H1 (cell line): Measurements from ENCODE around the gene STX8. TPM values are rescaled to one million over a fixed set of nuclear protein-coding genes. Genes with fewer than 3 reads are reported as not detected.

Experiments
- CTCF ChIA-PET: fragments of 300-600 bp; sonication (Branson Sonifier 250); formaldehyde crosslinking; loops from one replicate; lab custom pipeline; 2021; ENCODE audit not compliant: partially characterized antibody; lab: Charles Lee
- POLR2A ChIA-PET: fragments of 300-600 bp; sonication (Branson Sonifier 250); formaldehyde crosslinking; loops from one replicate; lab custom pipeline; 2021; ENCODE audit warnings: inconsistent platforms; ENCODE audit not compliant: partially characterized antibody; lab: Charles Lee
- DNase-seq, 2 experiments: peaks; one replicate each; pipeline versions ENCODE4 v3.0.0 to v3.0.0-alpha.2; 2010 to 2022; ENCODE audit warnings: low spot score in 2 of 2, low read depth in 1 of 2, mixed read lengths in 1 of 2
- FAIRE-seq: peaks from 2 replicates; lab custom pipeline; 2011; peaks lifted over from hg19 to GRCh38; lab: Jason Lieb, UNC
- H2AFZ ChIP-seq: 2 replicates; pipeline ENCODE4 v1.8.1; 2012; ENCODE audit warnings: low read length, inconsistent platforms
- H2AK5ac ChIP-seq: 2 replicates; pipeline ENCODE4 v1.6.1; 2013; ENCODE audit warnings: low read depth, low read length
- H2BK120ac ChIP-seq: replicated peaks from 2 replicates; pipeline ENCODE3; 2013; ENCODE audit warnings: low read depth, low read length, inconsistent platforms
- H2BK12ac ChIP-seq: 2 replicates; pipeline ENCODE4 v1.6.1; 2013; ENCODE audit warnings: low read depth, low read length
- H2BK15ac ChIP-seq: 2 replicates; pipeline ENCODE4 v1.6.1; 2013; ENCODE audit warnings: low read length
- H2BK20ac ChIP-seq: 2 replicates; pipeline ENCODE4 v1.6.1; 2013; ENCODE audit warnings: low read length
- H2BK5ac ChIP-seq: 2 replicates; pipeline ENCODE4 v1.6.1; 2013; ENCODE audit warnings: low read depth, low read length
- H3K14ac ChIP-seq: 2 replicates; pipeline ENCODE4 v1.6.1; 2013; ENCODE audit warnings: inconsistent platforms; ENCODE audit not compliant: insufficient read length
- H3K18ac ChIP-seq: 2 replicates; pipeline ENCODE4 v1.6.1; 2013; ENCODE audit warnings: low read length; ENCODE audit errors: extremely low read depth
- H3K23ac ChIP-seq: 2 replicates; pipeline ENCODE4 v1.6.1; 2013; ENCODE audit warnings: inconsistent platforms; ENCODE audit not compliant: insufficient read length
- H3K23me2 ChIP-seq: 2 replicates; pipeline ENCODE4 v1.6.1; 2013; ENCODE audit warnings: low read depth, low read length
- H3K27ac ChIP-seq: 2 replicates; pipeline ENCODE4 v1.6.1; 2011; ENCODE audit warnings: low read depth, low read length, inconsistent platforms
- H3K27me3 ChIP-seq, 4 experiments: replicated peaks in 1 of 4; 1 replicate in 1 of 4; 2 replicates in 3 of 4; pipeline versions ENCODE4 v1.6.1 to v1.8.1; 2011 to 2013; ENCODE audit warnings: low read length in 3 of 4, mild to moderate bottlenecking in 3 of 4, inconsistent platforms in 2 of 4, mixed read lengths in 2 of 4, moderate library complexity in 1 of 4; ENCODE audit not compliant: control insufficient read depth in 3 of 4, insufficient read depth in 3 of 4; ENCODE audit errors: extremely low read depth in 1 of 4
- H3K36me3 ChIP-seq, 4 experiments: 2 replicates each; pipeline versions ENCODE4 v1.6.1 to v1.8.1; 2011 to 2013; ENCODE audit warnings: mild to moderate bottlenecking in 4 of 4, low read length in 3 of 4, moderate library complexity in 2 of 4, control low read depth in 1 of 4, inconsistent platforms in 1 of 4; ENCODE audit not compliant: insufficient read depth in 4 of 4, control insufficient read depth in 2 of 4
- H3K4ac ChIP-seq: replicated peaks from 2 replicates; pipeline ENCODE3; 2013; ENCODE audit warnings: low read length, low read depth, mixed read lengths, inconsistent platforms; ENCODE audit not compliant: insufficient read length
- H3K4me1 ChIP-seq, 4 experiments: replicated peaks in 1 of 4; 1 replicate in 1 of 4; 2 replicates in 3 of 4; pipeline versions ENCODE4 v1.6.1 to v1.8.1; 2011 to 2013; ENCODE audit warnings: low read length in 3 of 4, inconsistent platforms in 2 of 4, mixed read lengths in 1 of 4; ENCODE audit not compliant: insufficient read depth in 4 of 4, control insufficient read depth in 3 of 4
- H3K4me2 ChIP-seq, 2 experiments: 2 replicates each; pipeline versions ENCODE4 v1.6.1 to v1.8.1; 2011 to 2013; ENCODE audit warnings: low read depth in 2 of 2, low read length in 2 of 2, control low read depth in 1 of 2, inconsistent platforms in 1 of 2, mild to moderate bottlenecking in 1 of 2; ENCODE audit not compliant: insufficient read depth in 1 of 2
- H3K4me3 ChIP-seq, 4 experiments: fragments of 200-600, 300-600 bp in 1 of 4; sonication (generic), shearing (Covaris generic), sonication (Bioruptor Twin) in 1 of 4; 2 replicates each; pipeline versions ENCODE4 v1.5.1 to v1.8.1; 2011 to 2016; ENCODE audit warnings: low read length in 4 of 4, low read depth in 3 of 4, control low read depth in 2 of 4, inconsistent platforms in 2 of 4, mild to moderate bottlenecking in 2 of 4, mixed read lengths in 1 of 4, moderate library complexity in 1 of 4; ENCODE audit not compliant: insufficient read depth in 2 of 4; ENCODE audit errors: extremely low read depth in 1 of 4
- H3K56ac ChIP-seq: replicated peaks from 2 replicates; pipeline ENCODE3; 2013; ENCODE audit warnings: low read depth, mild to moderate bottlenecking, mixed read lengths, low read length, inconsistent platforms; ENCODE audit not compliant: insufficient read length
- H3K79me1 ChIP-seq: 2 replicates; pipeline ENCODE4 v1.6.1; 2013; ENCODE audit warnings: low read depth, low read length, control low read depth
- H3K79me2 ChIP-seq, 2 experiments: 2 replicates each; pipeline versions ENCODE4 v1.6.1 to v1.8.1; 2012 to 2013; ENCODE audit warnings: low read length in 2 of 2, mild to moderate bottlenecking in 2 of 2, inconsistent platforms in 1 of 2; ENCODE audit not compliant: insufficient read depth in 2 of 2, control insufficient read depth in 1 of 2
- H3K9ac ChIP-seq, 4 experiments: replicated peaks in 1 of 4; 1 replicate in 1 of 4; 2 replicates in 3 of 4; pipeline versions ENCODE4 v1.6.1 to v1.8.1; 2011 to 2013; ENCODE audit warnings: low read depth in 3 of 4, low read length in 3 of 4, control low read depth in 2 of 4, mild to moderate bottlenecking in 2 of 4, moderate library complexity in 2 of 4, inconsistent platforms in 1 of 4; ENCODE audit errors: extremely low read depth in 1 of 4
- H3K9me3 ChIP-seq, 2 experiments: 2 replicates each; pipeline versions ENCODE4 v1.6.1 to v1.8.1; 2012 to 2013; ENCODE audit warnings: mild to moderate bottlenecking in 2 of 2, moderate library complexity in 2 of 2, control low read depth in 1 of 2, inconsistent platforms in 1 of 2, low read depth in 1 of 2, low read length in 1 of 2, mixed read lengths in 1 of 2; ENCODE audit not compliant: insufficient read depth in 2 of 2
- H4K20me1 ChIP-seq, 2 experiments: replicated peaks in 1 of 2; 2 replicates each; pipeline versions ENCODE3 to v1.8.1; 2011 to 2013; ENCODE audit warnings: inconsistent platforms in 2 of 2, low read length in 2 of 2, mild to moderate bottlenecking in 1 of 2; ENCODE audit not compliant: insufficient read depth in 2 of 2, control insufficient read depth in 1 of 2
- H4K5ac ChIP-seq: 2 replicates; pipeline ENCODE4 v1.6.1; 2013; ENCODE audit warnings: low read length, low read depth, mixed read lengths, inconsistent platforms; ENCODE audit not compliant: insufficient read length
- H4K8ac ChIP-seq: 2 replicates; pipeline ENCODE4 v1.8.0; 2013; ENCODE audit warnings: mild to moderate bottlenecking, moderate library complexity, low read length, inconsistent platforms; ENCODE audit not compliant: insufficient read depth; ENCODE audit errors: extremely low read depth
- H4K91ac ChIP-seq: replicated peaks from 2 replicates; pipeline ENCODE3; 2013; ENCODE audit warnings: low read length, mixed read lengths, inconsistent platforms; ENCODE audit not compliant: insufficient read length
- BCL11A ChIP-seq, 2 experiments: IDR thresholded peaks; one replicate each; pipeline ENCODE4 v1.6.1; 2011; ENCODE audit warnings: low read depth in 2 of 2, low read length in 2 of 2, mild to moderate bottlenecking in 2 of 2
- JUN ChIP-seq: IDR thresholded peaks from 2 replicates; pipeline ENCODE4 v1.6.1; 2011; ENCODE audit warnings: low read depth, mild to moderate bottlenecking, improper control_type of control experiment, low read length
- SP1 ChIP-seq: IDR thresholded peaks from 2 replicates; pipeline ENCODE4 v1.6.1; 2011; ENCODE audit warnings: low read depth, low read length
- WGBS, 2 experiments: shearing (Covaris generic) in 1 of 2; methylation state at CpG; one replicate each; pipeline versions ENCODE4 v1.1.6 to v1.1.7; 2013 to 2015; ENCODE audit warnings: low lambda C conversion rate in 2 of 2, mixed read lengths in 2 of 2, inconsistent platforms in 1 of 2, low coverage in 1 of 2, missing lambda C conversion rate in 1 of 2; ENCODE audit not compliant: insufficient replicate concordance in 2 of 2, insufficient coverage in 1 of 2, insufficient read length in 1 of 2; ENCODE audit errors: extremely low coverage in 1 of 2, missing lambda C conversion rate in 1 of 2; 5-methylcytosine and 5-hydroxymethylcytosine counted together
- polyA plus RNA-seq, 7 experiments: library from polyadenylated mRNA; depleted of rRNA in 3 of 7; stranded (reverse) in 5 of 7; unstranded in 2 of 7; fragments of >200 nt in 5 of 7; fragments of 200-250 nt in 2 of 7; gene quantifications; 1 replicate in 5 of 7; 2 replicates in 1 of 7; 4 replicates in 1 of 7; pipeline versions ENCODE4 v1.2.1 to v1.2.3, GENCODE V29; 2011 to 2013; ENCODE audit warnings: missing spikeins in 2 of 7, mixed read lengths in 2 of 7
- total RNA-seq: library from RNA; stranded (reverse); fragmentation: NEBNext Ultra II Directional; extraction: Animal tissue kit (Norgen Biotek cat#: 25700); gene quantifications from 2 replicates; pipeline ENCODE4 v1.2.1, GENCODE V29; 2021

STX8 gene
- total and polyA plus RNA-seq, 2 of the 8 experiments (the other 6 are each of a cell fraction or from before 2014, with no cell fraction given), result 22.8 to 42.5 TPM

- POLR2A ChIA-PET, result no interaction called here
- no peak overlapping the region for H3K23ac ChIP-seq
- no peaks in the 10 kb centered on the region for H3K23me2 ChIP-seq
- H3K18ac ChIP-seq, result no peak overlapping the region
- no peak overlapping the region for H3K4me2 ChIP-seq
- FAIRE-seq (no peak), DNase-seq (no peak)
- H3K79me2 ChIP-seq, result no peaks in the 10 kb centered on the region
- no peak overlapping the region for H4K91ac ChIP-seq
- H3K14ac ChIP-seq, result no peak overlapping the region
- 98% methylated on average over 6 of the region's 6 CpGs; no CpG with 5 or more reads in 1 of the 2 experiments for WGBS, 2 experiments
- no peak overlapping the region for H3K56ac ChIP-seq
- no peaks in the 10 kb centered on the region for H4K20me1 ChIP-seq
- H3K9ac ChIP-seq, result no peak overlapping the region
- H3K27ac ChIP-seq, result no peak overlapping the region
- no peaks in the 10 kb centered on the region for H3K79me1 ChIP-seq
- TF ChIP-seq SP1 (no peak), BCL11A (IDR thresholded peaks at IDR 0.05; ENCODE audit: low read depth in 2 of 2, low read length in 2 of 2) (no peak), JUN (no peak)
- TF ChIP-seq, all 59 proteins: peak for 0
- Histone ChIP-seq H3K4me1 (no peaks in the 10 kb centered on the region), H4K8ac (no peak overlapping the region), H3K4ac (no peak overlapping the region), H3K9me3 (no peaks in the 10 kb centered on the region), H4K5ac (no peak overlapping the region), H2AK5ac (no peak overlapping the region), H2BK120ac (no peak overlapping the region), H2BK12ac (no peak overlapping the region), H3K4me3 (no peak overlapping the region), H2BK15ac (no peak overlapping the region), H3K27me3 (no peaks in the 10 kb centered on the region), H2AFZ (no peak overlapping the region), H3K36me3 (no peaks in the 10 kb centered on the region), H2BK5ac (no peak overlapping the region), H2BK20ac (no peak overlapping the region)
- CTCF ChIA-PET, result interaction anchor here (0.9 kb wide), 1 partner anchor 168 kb away, joined by 3 read pairs; no protein-coding TSS in a partner anchor
Measured at GRCh38 chr17:9435165-9435564, 140.5 kb downstream of the STX8 start.
